GM18505 (cell line): ENCODE data around the gene NUCB2.
"Not testable (repeated sequence)": the region's sequence is repeated elsewhere in the genome, so short reads cannot be mapped to it uniquely, and the experiment has no call there.

Experiments
- ATAC-seq: cut with Tn5 transposase; IDR thresholded peaks from one replicate; pipeline ENCODE4 v1.9.1; 2021; ENCODE audit not compliant: unreplicated experiment
- POLR2A ChIP-seq: IDR thresholded peaks from 4 replicates; pipeline ENCODE4 v1.6.1; 2011; ENCODE audit warnings: borderline replicate concordance; ENCODE audit not compliant: insufficient read depth, insufficient read length; ENCODE audit errors: extremely low read depth

NUCB2 gene

GRCh38 chr11:17276236-17277023 is at the start of gene NUCB2:
Gene NUCB2 (plus strand): TSS chr11:17276739. CDS start chr11:17295324, 18,585 bp downstream.
- peak; percentile 99 for ATAC-seq
- peak; percentile 68 for TF ChIP-seq POLR2A

GRCh38 chr11:17228186-17228925 is 48.2 kb upstream of the NUCB2 start:
- ATAC-seq: not testable (repeated sequence)

GRCh38 chr11:17229481-17230152 is 46.9 kb upstream of the NUCB2 start:
- no peak for TF ChIP-seq POLR2A
- ATAC-seq: no peak

GRCh38 chr11:17230867-17231851 is 45.4 kb upstream of the NUCB2 start:
- no peak for TF ChIP-seq POLR2A

GRCh38 chr11:17233101-17233500 is 43.4 kb upstream of the NUCB2 start:
- no peak for ATAC-seq
- TF ChIP-seq POLR2A: no peak

More at GRCh38 chr11:17230867-17231851, 45.4 kb upstream of the NUCB2 start:
- ATAC-seq: peak; percentile 95

GRCh38 chr11:17238377-17238776 is 38.2 kb upstream of the NUCB2 start:
- no peak for ATAC-seq
- no peak for TF ChIP-seq POLR2A

GRCh38 chr11:17239927-17240326 is 36.6 kb upstream of the NUCB2 start:
- ATAC-seq: not testable (repeated sequence)

- ATAC-seq: no peak
- no peak for TF ChIP-seq POLR2A
Measured at GRCh38 chr11:17240780-17241179, 35.8 kb upstream of the NUCB2 start.

- ATAC-seq: not testable (repeated sequence)
Measured at GRCh38 chr11:17242954-17243353, 33.6 kb upstream of the NUCB2 start.

GRCh38 chr11:17244046-17244445 is 32.5 kb upstream of the NUCB2 start:
- no peak for TF ChIP-seq POLR2A
- peak; percentile 79 for ATAC-seq

GRCh38 chr11:17250561-17251350 is 25.8 kb upstream of the NUCB2 start:
- ATAC-seq: no peak
- no peak for TF ChIP-seq POLR2A

- no peak for TF ChIP-seq POLR2A
- no peak for ATAC-seq
Measured at GRCh38 chr11:17252704-17253103, 23.8 kb upstream of the NUCB2 start.

GRCh38 chr11:17256512-17256911 is 20.0 kb upstream of the NUCB2 start:
- ATAC-seq: no peak
- TF ChIP-seq POLR2A: no peak
